Endothelial cell (in vitro differentiated cells): ENCODE measurements around the gene MYZAP. TPM values are rescaled to one million over a fixed set of nuclear protein-coding genes. Genes with fewer than 3 reads are reported as not detected.

Experiments
- DNase-seq: peaks from one replicate; pipeline ENCODE4 v3.0.0; 2021; ENCODE audit warnings: low spot score
- H3K27ac Mint-ChIP-seq: one replicate; pipeline ENCODE4 v1.8.0; 2021; ENCODE audit warnings: mixed read lengths, inconsistent platforms; ENCODE audit not compliant: unreplicated experiment
- H3K27me3 Mint-ChIP-seq: one replicate; pipeline ENCODE4 v1.8.0; 2021; ENCODE audit warnings: mild to moderate bottlenecking, moderate library complexity, mixed read lengths, inconsistent platforms; ENCODE audit not compliant: unreplicated experiment
- H3K36me3 Mint-ChIP-seq: one replicate; pipeline ENCODE4 v1.8.0; 2021; ENCODE audit warnings: mild to moderate bottlenecking, low read depth, mixed read lengths, inconsistent platforms; ENCODE audit not compliant: unreplicated experiment
- H3K4me1 Mint-ChIP-seq: one replicate; pipeline ENCODE4 v1.8.0; 2021; ENCODE audit warnings: mild to moderate bottlenecking, mixed read lengths, inconsistent platforms; ENCODE audit not compliant: unreplicated experiment
- H3K4me3 Mint-ChIP-seq: one replicate; pipeline ENCODE4 v1.8.0; 2021; ENCODE audit warnings: mild to moderate bottlenecking, mixed read lengths, inconsistent platforms; ENCODE audit not compliant: unreplicated experiment
- H3K9me3 Mint-ChIP-seq: one replicate; pipeline ENCODE4 v1.8.0; 2021; ENCODE audit warnings: mixed read lengths, inconsistent platforms; ENCODE audit not compliant: unreplicated experiment
- total RNA-seq: library from RNA; stranded (reverse); fragmentation: NEBNext Ultra II Directional; extraction: Animal tissue kit (Norgen Biotek cat#: 25700); gene quantifications from one replicate; pipeline ENCODE4 v1.2.1, GENCODE V29; 2021; ENCODE audit not compliant: unreplicated experiment
- TF ChIP-seq, protein P1 (sequence below): fragments of 200-600 bp; sonication (generic); IDR thresholded peaks from one replicate; pipeline ENCODE4 v1.5.0; 2021; ENCODE audit warnings: antibody characterized with exemption; ENCODE audit not compliant: unreplicated experiment

Gene MYZAP
- total RNA-seq, 1 donor from 2014 or later, result 55.3 TPM

DNA sequence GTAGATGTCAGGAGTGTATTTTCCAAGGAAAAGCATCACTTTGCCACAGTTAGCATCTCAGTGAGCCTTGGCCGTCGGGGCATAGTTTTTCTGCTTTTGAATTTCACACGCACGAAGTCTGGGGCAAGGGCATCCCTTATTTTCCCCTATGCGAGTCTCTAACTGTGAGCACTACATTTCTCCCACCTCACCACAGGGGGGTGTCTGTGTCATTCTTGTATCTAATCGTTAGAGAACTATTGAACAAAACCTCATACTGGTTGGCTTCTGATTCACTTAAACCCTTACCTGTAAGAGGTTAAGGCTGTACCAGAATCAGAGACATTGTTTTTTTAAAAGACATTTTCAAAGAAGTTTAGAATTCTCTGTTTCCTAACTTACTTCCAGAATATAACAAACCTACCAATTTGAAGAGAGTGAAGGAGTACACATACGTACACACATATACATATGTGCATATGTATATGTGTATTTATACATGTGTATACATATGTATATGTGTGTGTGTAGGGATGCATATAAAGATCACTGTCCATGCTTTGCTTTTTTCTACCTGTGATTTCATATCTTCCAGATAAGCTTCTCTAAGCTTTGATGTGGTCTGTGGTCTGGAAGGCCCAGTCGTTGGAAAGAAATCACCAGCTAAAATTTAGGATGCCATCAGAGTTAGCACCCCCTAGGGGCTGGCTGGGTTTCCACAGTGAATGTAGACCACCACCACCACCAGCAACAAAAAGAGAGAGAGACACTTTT lies 49.4 kb downstream of the MYZAP start:
- peaks cover 11% of the 10 kb centered on the region for H3K4me1 Mint-ChIP-seq
- no peaks in the 10 kb centered on the region for H3K9me3 Mint-ChIP-seq
- H3K27me3 Mint-ChIP-seq, result no peaks in the 10 kb centered on the region
- peaks cover 48% of the 10 kb centered on the region for H3K36me3 Mint-ChIP-seq
- TF ChIP-seq, protein P1, sequence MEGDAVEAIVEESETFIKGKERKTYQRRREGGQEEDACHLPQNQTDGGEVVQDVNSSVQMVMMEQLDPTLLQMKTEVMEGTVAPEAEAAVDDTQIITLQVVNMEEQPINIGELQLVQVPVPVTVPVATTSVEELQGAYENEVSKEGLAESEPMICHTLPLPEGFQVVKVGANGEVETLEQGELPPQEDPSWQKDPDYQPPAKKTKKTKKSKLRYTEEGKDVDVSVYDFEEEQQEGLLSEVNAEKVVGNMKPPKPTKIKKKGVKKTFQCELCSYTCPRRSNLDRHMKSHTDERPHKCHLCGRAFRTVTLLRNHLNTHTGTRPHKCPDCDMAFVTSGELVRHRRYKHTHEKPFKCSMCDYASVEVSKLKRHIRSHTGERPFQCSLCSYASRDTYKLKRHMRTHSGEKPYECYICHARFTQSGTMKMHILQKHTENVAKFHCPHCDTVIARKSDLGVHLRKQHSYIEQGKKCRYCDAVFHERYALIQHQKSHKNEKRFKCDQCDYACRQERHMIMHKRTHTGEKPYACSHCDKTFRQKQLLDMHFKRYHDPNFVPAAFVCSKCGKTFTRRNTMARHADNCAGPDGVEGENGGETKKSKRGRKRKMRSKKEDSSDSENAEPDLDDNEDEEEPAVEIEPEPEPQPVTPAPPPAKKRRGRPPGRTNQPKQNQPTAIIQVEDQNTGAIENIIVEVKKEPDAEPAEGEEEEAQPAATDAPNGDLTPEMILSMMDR, result peak; percentile 63
- DNase-seq, result peak; percentile 51
- H3K4me3 Mint-ChIP-seq, result peak overlapping the region; percentile 31
- H3K27ac Mint-ChIP-seq, result peak overlapping the region; percentile 16

DNA sequence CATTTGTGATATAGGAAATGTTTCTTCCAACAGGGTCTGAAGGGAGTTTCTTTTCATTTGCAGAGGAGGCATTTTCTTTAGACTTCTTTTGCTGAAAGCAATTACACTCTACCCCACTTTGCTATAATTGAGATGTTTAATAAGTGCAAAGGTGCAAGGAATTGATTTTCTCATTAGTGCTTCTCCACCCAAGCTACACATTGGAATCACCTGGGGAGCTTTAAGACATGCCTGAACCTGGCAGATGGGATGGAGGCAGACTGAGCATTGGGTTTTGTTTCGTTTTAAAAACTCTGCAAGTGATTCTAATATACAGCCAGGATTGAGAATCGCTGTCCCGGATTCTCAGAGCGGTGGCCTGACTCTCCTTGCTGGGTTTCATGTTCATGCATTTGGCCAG lies 52.1 kb downstream of the MYZAP start:
- H3K36me3 Mint-ChIP-seq, result peaks cover 46% of the 10 kb centered on the region
- TF ChIP-seq, protein P1, result no peak
- no peak overlapping the region for H3K4me3 Mint-ChIP-seq

DNA sequence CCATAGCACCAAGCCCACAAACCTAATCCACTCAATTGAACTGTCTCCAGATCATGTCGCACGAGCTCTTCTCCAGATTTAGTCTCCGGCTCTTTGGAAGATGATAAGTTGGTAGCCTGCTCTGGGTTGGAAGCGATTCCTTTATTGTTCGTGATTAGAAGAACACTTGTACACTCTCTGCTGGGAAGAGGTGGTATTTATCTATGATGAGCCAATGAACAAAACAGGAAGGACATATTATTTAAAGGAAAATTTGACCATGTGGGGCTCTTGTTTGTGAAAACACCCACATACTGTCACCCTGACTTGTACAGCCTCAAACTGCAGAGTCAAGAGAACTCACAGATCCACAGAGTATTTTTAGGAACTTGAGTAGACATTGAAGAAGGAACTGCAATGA lies 54.4 kb downstream of the MYZAP start:
- H3K4me3 Mint-ChIP-seq, result no peak overlapping the region
- no peaks in the 10 kb centered on the region for H3K9me3 Mint-ChIP-seq
- TF ChIP-seq, protein P1, result no peak

More for the DNA sequence above, 52.1 kb downstream of the MYZAP start:
- H3K9me3 Mint-ChIP-seq, result no peaks in the 10 kb centered on the region
- peaks cover 2% of the 10 kb centered on the region for H3K27me3 Mint-ChIP-seq
- H3K4me1 Mint-ChIP-seq, result peaks cover 9% of the 10 kb centered on the region
- DNase-seq, result no peak
- H3K27ac Mint-ChIP-seq, result no peak overlapping the region

DNA sequence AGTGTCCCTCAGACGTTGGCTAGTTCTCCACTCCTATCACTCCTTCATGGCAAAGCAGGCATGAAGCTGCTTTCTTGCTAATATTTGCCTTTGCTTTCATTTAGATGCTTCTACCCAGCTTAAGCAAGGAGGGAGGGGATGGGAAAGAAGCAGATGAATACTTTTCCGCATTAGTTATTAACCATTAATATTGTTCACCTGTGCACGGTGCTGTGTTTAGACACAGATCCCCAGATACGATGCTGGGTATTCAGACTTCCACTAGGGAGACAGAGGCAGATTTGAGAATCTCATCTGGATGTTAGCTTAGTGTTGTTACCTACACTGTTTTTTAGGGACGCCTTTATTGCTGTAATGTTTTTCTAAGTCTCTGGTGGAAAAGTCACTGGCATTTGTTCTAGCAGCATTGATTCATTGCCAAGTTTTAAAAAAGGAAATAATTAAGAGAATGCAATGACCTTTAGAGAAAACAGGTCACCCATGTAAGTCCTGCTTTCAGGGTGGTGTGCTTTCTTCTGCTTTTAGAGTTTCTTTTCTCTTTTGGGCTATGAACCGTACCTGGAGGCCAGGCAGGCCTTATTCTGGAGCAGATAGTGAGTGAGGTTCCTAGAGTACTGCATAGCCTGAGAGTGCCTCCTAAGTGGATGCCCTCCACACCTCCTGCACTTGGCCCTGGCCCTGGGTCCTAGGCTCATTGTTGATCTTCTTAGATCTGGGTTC lies 55.5 kb downstream of the MYZAP start:
- peaks cover 44% of the 10 kb centered on the region for H3K36me3 Mint-ChIP-seq
- peak overlapping the region; percentile 45 for H3K27ac Mint-ChIP-seq
- H3K4me3 Mint-ChIP-seq, result no peak overlapping the region
- peaks cover 5% of the 10 kb centered on the region for H3K27me3 Mint-ChIP-seq
- peaks cover 13% of the 10 kb centered on the region for H3K4me1 Mint-ChIP-seq
- no peak for DNase-seq
- TF ChIP-seq, protein P1, result no peak
- no peaks in the 10 kb centered on the region for H3K9me3 Mint-ChIP-seq

More for the DNA sequence above, 54.4 kb downstream of the MYZAP start:
- Mint-ChIP-seq H3K27ac (no peak overlapping the region), H3K4me1 (peaks cover 9% of the 10 kb centered on the region), H3K27me3 (peaks cover 5% of the 10 kb centered on the region), H3K36me3 (peaks cover 50% of the 10 kb centered on the region)
- DNase-seq, result no peak

DNA sequence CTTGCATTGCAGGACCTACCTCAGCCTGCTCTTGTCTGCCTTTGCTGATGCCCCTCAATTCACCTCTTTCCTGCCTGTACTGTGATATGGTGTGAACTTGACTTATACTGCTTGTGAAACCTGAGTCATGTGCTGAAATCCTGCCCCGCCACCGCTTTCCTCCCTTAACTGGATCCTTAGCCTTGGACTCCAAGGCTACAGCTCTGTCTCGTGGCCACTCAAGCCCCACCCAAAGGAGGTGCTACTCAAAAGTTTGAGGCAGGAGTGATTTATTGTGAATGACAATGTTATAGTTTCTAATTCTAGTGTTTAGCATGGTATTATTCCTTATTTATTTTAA lies 56.1 kb downstream of the MYZAP start:
- H3K4me3 Mint-ChIP-seq, result no peak overlapping the region
- TF ChIP-seq, protein P1, result no peak
- peaks cover 16% of the 10 kb centered on the region for H3K4me1 Mint-ChIP-seq
- H3K27me3 Mint-ChIP-seq, result peaks cover 5% of the 10 kb centered on the region
- DNase-seq, result no peak
- H3K36me3 Mint-ChIP-seq, result peaks cover 42% of the 10 kb centered on the region
- no peak overlapping the region for H3K27ac Mint-ChIP-seq
- H3K9me3 Mint-ChIP-seq, result no peaks in the 10 kb centered on the region
